SK-N-MC (cell line): ENCODE measurements around the gene KRTAP10-4.

ENCODE experiments used
- EZH2 ChIP-seq: fragments of 200-600 bp; sonication (generic); IDR thresholded peaks from one replicate; pipeline ENCODE4 v1.6.1; 2017; ENCODE audit warnings: antibody characterized with exemption
- POLR2AphosphoS5 ChIP-seq: IDR thresholded peaks from 2 replicates; pipeline ENCODE4 v1.6.1; 2012; ENCODE audit warnings: mild to moderate bottlenecking, low read depth, low read length, borderline replicate concordance

DNA sequence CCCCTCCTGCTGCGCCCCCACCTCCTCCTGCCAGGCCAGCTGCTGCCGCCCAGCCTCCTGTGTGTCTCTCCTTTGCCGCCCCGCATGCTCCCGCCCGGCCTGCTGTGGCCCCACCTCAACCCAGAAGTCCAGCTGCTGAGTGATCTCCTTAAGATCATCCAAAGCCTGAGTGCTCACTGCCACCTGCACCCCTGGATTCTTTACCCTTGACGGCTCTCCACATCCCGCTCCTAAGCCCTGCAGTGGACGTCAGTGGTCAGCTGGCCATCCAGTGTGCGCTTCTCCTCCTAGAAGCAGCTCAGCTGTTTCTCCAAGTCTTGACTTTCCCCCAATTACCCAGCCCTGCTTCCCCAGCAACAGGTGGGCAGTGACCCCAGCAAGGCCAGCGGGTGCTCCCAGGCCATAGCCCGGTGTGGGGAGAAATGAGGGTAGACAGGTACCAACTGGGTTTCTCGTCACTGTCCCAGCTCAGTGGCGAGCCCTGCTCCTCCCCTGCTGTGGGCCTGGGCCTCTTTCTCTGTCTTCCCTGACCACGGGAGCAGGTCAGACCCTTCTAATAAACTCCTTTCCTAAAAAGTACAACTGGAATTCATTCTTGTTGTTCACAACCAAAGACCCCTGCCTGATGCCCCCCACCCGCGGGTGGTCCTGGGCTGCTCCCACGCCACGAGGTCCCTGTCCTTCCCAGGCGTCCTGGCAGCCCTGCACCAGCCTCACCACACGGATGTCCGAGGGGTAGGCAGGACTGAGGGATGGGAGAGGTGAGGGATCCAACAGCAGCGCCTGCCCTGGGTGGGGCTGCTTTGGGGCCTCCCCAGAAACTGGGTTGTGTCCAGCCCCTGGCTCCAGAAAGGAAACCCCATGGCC, 28.3 kb downstream of the KRTAP10-4 start:
- no peak for TF ChIP-seq POLR2AphosphoS5
- no peak for TF ChIP-seq EZH2
